Testis (tissue), 2 donors: ENCODE data around the gene GPR146.

ENCODE experiments used
- POLR2A ChIP-seq: fragments of 450-650 bp; IDR thresholded peaks from one replicate; pipeline ENCODE4 v1.6.1; 2017; ENCODE audit warnings: antibody characterized with exemption, mild to moderate bottlenecking, moderate library complexity
- TF ChIP-seq, protein P1 (sequence below), 3 experiments: fragments of 450-650 bp in 2 of 3; fragments of 200-600 bp in 1 of 3; sonication (generic) in 1 of 3; IDR thresholded peaks; one replicate each; pipeline ENCODE4 v1.5.1; 2016 to 2019; ENCODE audit warnings: antibody characterized with exemption in 3 of 3, mild to moderate bottlenecking in 2 of 3, moderate library complexity in 1 of 3

DNA sequence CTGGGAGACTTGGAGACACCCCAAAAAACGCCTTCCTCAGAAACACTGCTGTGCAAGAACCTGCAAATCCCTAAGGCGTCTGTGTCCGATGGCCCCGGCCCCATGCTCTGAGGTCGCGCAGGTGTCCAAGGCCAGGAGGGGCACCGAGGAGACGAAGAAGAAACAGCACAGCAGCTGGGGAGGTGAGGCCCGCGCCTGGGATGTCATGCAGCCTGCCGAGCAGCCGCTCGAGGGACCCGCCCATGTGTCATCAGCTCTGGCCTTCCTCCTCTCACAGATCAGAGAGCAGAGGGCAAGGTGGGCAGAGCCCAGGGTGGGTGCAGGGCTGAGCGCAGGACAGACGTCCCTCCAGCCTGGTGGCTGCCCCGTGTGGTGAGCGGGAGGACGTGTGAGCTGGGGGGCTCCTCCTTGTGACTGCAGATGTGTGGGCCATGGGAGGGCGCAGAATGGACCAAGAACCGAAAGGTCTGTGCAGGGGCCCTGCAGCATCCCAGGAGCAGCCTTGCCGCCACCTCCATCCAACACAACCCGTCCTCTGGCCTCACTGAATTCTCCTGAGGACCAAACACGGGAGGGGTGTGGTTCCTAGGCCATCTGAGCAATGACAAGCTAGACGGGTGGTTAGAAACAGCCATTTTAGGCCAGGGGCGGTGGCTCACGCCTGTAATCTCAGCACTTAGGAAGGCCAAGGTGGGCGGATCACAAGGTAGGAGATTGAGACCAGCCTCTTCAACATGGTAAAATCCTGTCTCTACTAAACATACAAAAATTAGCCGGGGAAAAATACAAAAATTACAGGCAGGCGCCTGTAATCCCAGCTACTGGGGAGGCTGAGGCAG lies 30.5 kb downstream of the GPR146 start:
- TF ChIP-seq, protein P1, sequence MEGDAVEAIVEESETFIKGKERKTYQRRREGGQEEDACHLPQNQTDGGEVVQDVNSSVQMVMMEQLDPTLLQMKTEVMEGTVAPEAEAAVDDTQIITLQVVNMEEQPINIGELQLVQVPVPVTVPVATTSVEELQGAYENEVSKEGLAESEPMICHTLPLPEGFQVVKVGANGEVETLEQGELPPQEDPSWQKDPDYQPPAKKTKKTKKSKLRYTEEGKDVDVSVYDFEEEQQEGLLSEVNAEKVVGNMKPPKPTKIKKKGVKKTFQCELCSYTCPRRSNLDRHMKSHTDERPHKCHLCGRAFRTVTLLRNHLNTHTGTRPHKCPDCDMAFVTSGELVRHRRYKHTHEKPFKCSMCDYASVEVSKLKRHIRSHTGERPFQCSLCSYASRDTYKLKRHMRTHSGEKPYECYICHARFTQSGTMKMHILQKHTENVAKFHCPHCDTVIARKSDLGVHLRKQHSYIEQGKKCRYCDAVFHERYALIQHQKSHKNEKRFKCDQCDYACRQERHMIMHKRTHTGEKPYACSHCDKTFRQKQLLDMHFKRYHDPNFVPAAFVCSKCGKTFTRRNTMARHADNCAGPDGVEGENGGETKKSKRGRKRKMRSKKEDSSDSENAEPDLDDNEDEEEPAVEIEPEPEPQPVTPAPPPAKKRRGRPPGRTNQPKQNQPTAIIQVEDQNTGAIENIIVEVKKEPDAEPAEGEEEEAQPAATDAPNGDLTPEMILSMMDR (IDR thresholded peaks at IDR 0.05): no peak
- no peak for TF ChIP-seq POLR2A
